Fibroblast of the aortic adventitia (primary cell): ENCODE measurements around the gene BCAR3. TPM values are rescaled to one million over a fixed set of nuclear protein-coding genes. Genes with fewer than 3 reads are reported as not detected.

Source experiments
- DNase-seq: peaks from one replicate; pipeline ENCODE4 v3.0.0-alpha.2; 2010; ENCODE audit warnings: low read depth
- H3K4me3 ChIP-seq: 2 replicates; pipeline ENCODE4 v1.5.1; 2011; ENCODE audit warnings: low read depth, mild to moderate bottlenecking, control low read depth, low read length, moderate library complexity
- total RNA-seq: library from RNA; depleted of rRNA; stranded (reverse); fragments of >200 nt; gene quantifications from 2 replicates; pipeline ENCODE4 v1.2.3, GENCODE V29; 2012; ENCODE audit warnings: low replicate concordance
- TF ChIP-seq, protein P1 (sequence below): IDR thresholded peaks from 2 replicates; pipeline ENCODE4 v1.5.1; 2011; ENCODE audit warnings: mild to moderate bottlenecking, low read length, control low read depth, inconsistent platforms; ENCODE audit not compliant: insufficient read depth

Gene BCAR3
- total RNA-seq, 1 donor, result 34.4 TPM

DNA sequence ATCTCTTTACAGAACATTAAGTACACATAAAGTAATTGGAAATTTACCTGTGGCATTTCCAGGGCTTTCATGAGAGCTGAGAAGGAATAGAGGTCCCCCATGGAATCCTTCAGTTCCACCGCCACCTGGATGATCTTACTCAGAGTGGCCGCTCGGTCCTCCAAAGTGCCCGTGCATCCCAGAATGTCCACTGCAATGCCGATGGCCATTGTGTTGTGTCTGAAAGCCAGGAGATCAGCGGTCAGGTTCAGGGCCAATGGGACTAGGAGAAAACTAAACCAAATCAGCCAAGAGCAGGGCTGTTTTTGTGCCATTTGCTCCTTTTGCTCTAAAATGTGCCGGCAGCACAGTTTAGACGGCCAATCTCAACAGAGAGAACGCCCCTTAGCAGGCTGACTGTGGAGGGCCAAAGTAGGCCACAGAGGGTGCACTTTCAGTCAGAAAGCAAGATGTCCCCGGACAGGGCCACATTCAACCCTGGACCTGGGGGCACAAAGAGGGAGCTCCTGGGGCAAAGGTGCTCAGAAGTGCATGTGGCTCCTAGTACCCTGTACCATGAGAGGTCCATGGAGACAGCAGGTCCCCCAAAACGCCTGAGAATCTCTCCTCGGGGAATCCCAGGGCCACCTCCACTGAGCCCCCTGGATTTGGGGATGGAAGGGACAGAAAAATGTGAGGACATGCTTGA is 109.9 kb downstream of the BCAR3 start:
- no peak for DNase-seq
- TF ChIP-seq, protein P1, sequence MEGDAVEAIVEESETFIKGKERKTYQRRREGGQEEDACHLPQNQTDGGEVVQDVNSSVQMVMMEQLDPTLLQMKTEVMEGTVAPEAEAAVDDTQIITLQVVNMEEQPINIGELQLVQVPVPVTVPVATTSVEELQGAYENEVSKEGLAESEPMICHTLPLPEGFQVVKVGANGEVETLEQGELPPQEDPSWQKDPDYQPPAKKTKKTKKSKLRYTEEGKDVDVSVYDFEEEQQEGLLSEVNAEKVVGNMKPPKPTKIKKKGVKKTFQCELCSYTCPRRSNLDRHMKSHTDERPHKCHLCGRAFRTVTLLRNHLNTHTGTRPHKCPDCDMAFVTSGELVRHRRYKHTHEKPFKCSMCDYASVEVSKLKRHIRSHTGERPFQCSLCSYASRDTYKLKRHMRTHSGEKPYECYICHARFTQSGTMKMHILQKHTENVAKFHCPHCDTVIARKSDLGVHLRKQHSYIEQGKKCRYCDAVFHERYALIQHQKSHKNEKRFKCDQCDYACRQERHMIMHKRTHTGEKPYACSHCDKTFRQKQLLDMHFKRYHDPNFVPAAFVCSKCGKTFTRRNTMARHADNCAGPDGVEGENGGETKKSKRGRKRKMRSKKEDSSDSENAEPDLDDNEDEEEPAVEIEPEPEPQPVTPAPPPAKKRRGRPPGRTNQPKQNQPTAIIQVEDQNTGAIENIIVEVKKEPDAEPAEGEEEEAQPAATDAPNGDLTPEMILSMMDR, result no peak
- no peak overlapping the region for H3K4me3 ChIP-seq

DNA sequence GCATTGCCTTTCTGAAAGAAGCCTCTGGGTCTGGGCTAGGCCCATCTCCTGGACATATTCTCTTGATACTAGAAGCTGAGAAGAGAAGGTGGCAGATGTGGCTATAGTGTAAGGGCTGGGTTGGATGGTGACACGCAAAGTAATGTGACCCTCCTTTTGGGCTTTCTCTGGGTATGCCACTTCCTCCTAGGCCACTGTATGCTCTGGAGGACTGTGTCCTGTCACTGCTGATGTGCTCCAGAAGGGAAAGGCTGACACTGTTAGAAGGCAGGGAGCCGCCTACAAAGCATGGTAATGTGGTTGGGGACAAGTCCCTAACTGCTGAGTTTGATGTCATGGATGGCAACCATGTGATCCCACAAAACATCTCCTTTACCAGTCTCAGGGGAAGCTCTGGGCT is 112.1 kb downstream of the BCAR3 start:
- H3K4me3 ChIP-seq, result no peak overlapping the region
- TF ChIP-seq, protein P1, result no peak
- no peak for DNase-seq

DNA sequence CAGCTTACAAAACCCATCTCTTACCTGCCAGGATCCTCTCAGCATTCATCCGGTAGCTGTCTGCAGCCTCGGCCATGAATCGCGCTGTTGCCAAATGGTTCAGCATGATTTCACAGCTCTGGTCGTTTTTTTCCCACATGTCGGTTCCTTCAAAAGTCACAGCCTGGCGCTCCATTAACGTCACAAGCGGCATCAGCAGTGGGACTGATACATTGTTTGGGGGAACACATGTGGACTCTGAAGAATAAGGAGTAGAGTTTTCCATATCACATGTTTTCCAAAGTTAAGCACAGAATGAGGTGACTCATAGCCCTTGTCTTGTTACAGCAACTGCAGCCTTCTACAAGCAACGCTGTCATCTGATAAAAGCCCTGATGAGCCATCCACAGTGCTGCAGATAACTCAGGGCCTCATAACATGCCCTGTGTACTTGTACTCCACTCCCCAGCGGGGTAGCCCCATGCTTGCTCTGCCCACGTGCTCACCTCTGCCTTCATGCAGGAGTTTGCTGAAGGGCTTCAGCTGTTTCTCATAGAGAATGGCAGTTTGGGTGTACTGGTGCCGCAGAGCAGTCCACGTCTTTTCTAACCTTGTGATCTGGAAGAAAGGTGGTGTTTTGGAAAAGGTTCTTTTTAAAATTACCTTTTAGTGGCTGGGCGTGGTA is 114.2 kb downstream of the BCAR3 start:
- DNase-seq, result peak; percentile 88
- H3K4me3 ChIP-seq, result no peak overlapping the region
- TF ChIP-seq, protein P1, result no peak

DNA sequence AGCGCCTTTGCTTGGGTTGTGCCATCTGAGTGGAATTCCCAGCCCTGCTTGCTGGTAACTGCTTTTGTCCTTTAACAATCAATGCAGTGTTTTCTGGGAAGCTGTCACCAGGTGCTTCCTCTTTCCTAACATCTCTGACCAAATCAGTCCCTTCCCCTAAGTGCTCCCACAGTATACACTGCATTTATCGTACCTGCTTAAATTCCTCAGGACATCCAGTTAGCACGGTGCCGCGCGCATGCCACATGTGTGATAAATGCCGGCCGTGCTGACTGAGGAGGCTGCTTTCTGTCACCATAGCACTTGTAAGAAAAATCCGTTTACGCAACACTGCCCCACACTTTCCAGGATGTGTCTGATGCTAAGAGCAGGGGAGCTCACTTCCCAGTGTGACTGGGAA is 115.4 kb downstream of the BCAR3 start:
- no peak overlapping the region for H3K4me3 ChIP-seq
- no peak for DNase-seq
- TF ChIP-seq, protein P1, result no peak

DNA sequence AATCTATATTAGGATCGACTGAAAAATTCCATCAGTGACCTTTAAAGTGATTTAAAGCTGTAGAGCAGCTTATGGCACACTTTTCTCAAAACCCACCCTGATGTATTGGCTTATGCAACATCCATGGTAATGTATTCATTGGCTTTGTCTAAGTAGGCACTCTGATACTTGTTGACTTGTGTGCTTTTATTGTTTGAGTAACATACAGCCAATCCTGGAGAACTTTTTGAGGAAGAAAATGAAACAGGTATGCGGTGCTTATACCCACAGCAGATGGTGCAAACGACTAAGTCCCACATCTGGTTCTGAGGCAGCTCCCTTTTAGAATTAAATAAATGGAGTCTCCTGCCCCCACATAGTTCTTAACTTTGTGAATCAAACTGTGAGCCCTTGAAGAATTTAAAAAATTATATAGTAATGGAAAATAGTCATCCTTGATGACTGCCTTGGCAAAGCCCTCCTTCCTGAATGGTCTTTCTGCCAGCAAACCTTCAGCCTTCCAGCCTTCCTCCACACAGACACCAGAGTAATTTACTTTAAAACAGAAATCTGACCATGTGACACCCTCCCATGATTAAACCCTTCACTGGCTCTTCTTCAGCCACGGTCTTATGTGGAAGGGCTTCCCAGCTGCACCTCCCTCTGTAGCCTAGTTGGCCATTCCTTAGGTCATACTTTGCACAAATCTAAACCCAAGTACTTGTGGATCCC is 116.0 kb downstream of the BCAR3 start:
- no peak overlapping the region for H3K4me3 ChIP-seq
- peak; percentile 92 for DNase-seq
- TF ChIP-seq, protein P1, result no peak

DNA sequence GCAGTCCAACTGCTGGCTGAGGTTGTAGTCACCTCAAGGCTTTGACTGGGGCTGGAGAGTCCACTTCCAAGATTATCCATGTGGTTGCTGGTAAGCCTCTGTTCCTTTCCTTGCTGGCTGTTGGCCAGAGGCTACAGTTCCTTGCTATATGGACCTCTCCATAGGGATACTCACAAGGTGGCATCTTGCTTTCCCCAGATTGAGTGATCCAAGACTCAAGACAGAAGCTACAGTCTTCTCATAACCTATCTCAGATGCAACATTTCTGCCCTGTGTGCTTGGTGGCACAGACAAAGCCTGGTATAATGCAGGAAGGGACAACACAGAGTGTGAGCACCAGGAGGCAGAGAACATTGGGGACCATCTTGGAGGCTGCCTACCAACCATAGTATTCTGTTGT is 121.9 kb downstream of the BCAR3 start:
- no peak overlapping the region for H3K4me3 ChIP-seq
- TF ChIP-seq, protein P1, result no peak
- DNase-seq, result no peak
